Glutamatergic neuron (in vitro differentiated cells): ENCODE measurements around the gene PTPRM. TPM values are rescaled to one million over a fixed set of nuclear protein-coding genes. Genes with fewer than 3 reads are reported as not detected.

Experiments used
- DNase-seq: peaks from one replicate; pipeline ENCODE4 v3.0.0; 2022
- H3K27ac Mint-ChIP-seq: one replicate; pipeline ENCODE4 v1.8.0; 2020; ENCODE audit warnings: mild to moderate bottlenecking, mixed read lengths, inconsistent platforms; ENCODE audit not compliant: unreplicated experiment
- H3K27me3 Mint-ChIP-seq: one replicate; pipeline ENCODE4 v1.8.0; 2020; ENCODE audit warnings: mild to moderate bottlenecking, moderate library complexity, mixed read lengths, inconsistent platforms; ENCODE audit not compliant: unreplicated experiment
- H3K36me3 Mint-ChIP-seq: one replicate; pipeline ENCODE4 v1.8.0; 2020; ENCODE audit warnings: mild to moderate bottlenecking, mixed read lengths, inconsistent platforms; ENCODE audit not compliant: unreplicated experiment
- H3K4me1 Mint-ChIP-seq: one replicate; pipeline ENCODE4 v1.8.0; 2020; ENCODE audit warnings: mild to moderate bottlenecking, low read depth, mixed read lengths, inconsistent platforms; ENCODE audit not compliant: unreplicated experiment
- H3K4me3 Mint-ChIP-seq: one replicate; pipeline ENCODE4 v1.8.0; 2020; ENCODE audit warnings: mild to moderate bottlenecking, mixed read lengths, inconsistent platforms; ENCODE audit not compliant: unreplicated experiment
- H3K9me3 Mint-ChIP-seq: one replicate; pipeline ENCODE4 v1.8.0; 2020; ENCODE audit warnings: mild to moderate bottlenecking, moderate library complexity, mixed read lengths, inconsistent platforms; ENCODE audit not compliant: unreplicated experiment
- CTCF ChIP-seq: fragments of 200-600 bp; sonication (generic); IDR thresholded peaks from one replicate; pipeline ENCODE4 v1.5.0; 2021; ENCODE audit not compliant: partially characterized antibody, unreplicated experiment
- total RNA-seq: library from RNA; stranded (reverse); fragmentation: NEBNext Ultra II Directional; extraction: Animal tissue kit (Norgen Biotek cat#: 25700); gene quantifications from one replicate; pipeline ENCODE4 v1.2.1, GENCODE V29; 2021; ENCODE audit not compliant: unreplicated experiment

Gene PTPRM
- total RNA-seq, 1 donor from 2014 or later = 23.9 TPM

DNA sequence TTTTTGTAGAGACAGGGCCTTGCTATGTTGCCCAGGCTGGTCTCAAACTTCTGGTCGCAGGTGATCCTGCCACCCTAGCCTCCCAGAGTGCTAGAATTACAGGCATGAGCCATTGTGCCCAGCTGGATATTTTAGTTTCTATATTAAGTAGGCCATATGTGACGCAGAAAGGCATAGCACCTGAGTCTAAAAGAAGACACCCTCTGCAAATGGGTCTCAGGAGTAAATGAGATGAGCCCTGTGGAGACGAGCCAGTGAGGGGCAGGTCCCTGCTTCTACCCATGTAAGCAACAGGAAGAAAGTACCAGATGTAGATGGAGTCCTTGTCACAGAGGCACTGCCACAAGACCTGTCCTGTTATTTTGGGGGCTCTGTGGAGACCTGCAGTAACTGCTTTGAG is 322.4 kb downstream of the PTPRM start:
- no peak for TF ChIP-seq CTCF
- Mint-ChIP-seq H3K9me3 (peaks cover 3% of the 10 kb centered on the region), H3K36me3 (no peaks in the 10 kb centered on the region), H3K4me3 (no peak overlapping the region), H3K4me1 (peaks cover 8% of the 10 kb centered on the region), H3K27me3 (peaks cover 2% of the 10 kb centered on the region), H3K27ac (no peak overlapping the region)
- no peak for DNase-seq

GRCh38 chr18:7890075-7890474 is 323.0 kb downstream of the PTPRM start:
- Mint-ChIP-seq H3K27me3 (peaks cover 2% of the 10 kb centered on the region), H3K4me1 (peaks cover 8% of the 10 kb centered on the region), H3K36me3 (no peaks in the 10 kb centered on the region), H3K4me3 (no peak overlapping the region), H3K27ac (no peak overlapping the region), H3K9me3 (peaks cover 3% of the 10 kb centered on the region)
- DNase-seq = no peak
- no peak for TF ChIP-seq CTCF

- no peak for TF ChIP-seq CTCF
- no peak overlapping the region for H3K27ac Mint-ChIP-seq
- DNase-seq = no peak
- H3K4me3 Mint-ChIP-seq = no peak overlapping the region
- peaks cover 16% of the 10 kb centered on the region for H3K4me1 Mint-ChIP-seq
- no peaks in the 10 kb centered on the region for H3K9me3 Mint-ChIP-seq
- H3K27me3 Mint-ChIP-seq = no peaks in the 10 kb centered on the region
- no peaks in the 10 kb centered on the region for H3K36me3 Mint-ChIP-seq
These were observed 325.4 kb downstream of the PTPRM start for GRCh38 chr18:7892556-7892955.

DNA sequence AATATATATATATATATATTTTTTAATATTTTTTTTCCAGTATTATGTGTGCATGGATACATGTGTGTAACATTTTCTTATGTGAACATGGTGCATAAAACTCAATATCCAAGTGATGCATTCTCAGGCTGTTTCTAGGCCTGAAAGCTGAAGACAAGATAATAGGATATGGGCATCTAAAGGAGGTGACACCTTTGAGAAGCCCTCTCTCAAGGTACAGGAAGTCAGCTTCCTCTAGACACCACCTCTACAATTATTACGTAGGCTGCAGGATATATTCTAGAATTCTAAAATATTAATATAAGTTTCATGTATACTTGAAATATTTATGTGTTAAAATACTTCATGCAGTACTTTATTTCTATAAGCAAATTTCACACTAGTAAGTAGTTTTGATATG is 327.5 kb downstream of the PTPRM start:
- Mint-ChIP-seq H3K9me3 (no peaks in the 10 kb centered on the region), H3K4me3 (no peak overlapping the region), H3K27ac (no peak overlapping the region), H3K4me1 (peaks cover 13% of the 10 kb centered on the region), H3K27me3 (no peaks in the 10 kb centered on the region), H3K36me3 (no peaks in the 10 kb centered on the region)
- no peak for TF ChIP-seq CTCF
- DNase-seq = no peak

DNA sequence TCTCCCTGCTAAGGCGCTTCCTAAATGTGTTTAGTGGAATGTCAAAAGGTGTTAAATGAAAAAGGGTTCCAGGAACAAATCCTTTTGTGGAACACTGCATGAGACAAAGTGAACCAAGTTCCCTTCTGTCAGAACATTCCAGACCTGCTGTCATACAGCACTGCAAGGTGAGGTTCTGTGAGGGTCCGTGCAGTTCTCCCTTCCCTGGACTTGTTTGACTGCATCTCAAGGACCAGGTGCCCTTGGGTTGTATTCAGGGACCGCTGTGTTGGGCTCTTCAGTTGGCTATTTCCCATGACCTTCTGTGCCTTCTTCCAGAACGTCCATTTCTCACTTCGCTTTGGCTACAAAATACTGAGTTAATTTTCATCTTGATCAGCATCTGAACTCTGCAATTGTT is 328.2 kb downstream of the PTPRM start:
- Mint-ChIP-seq H3K4me3 (no peak overlapping the region), H3K27ac (no peak overlapping the region), H3K36me3 (no peaks in the 10 kb centered on the region), H3K27me3 (no peaks in the 10 kb centered on the region), H3K4me1 (peaks cover 13% of the 10 kb centered on the region), H3K9me3 (no peaks in the 10 kb centered on the region)
- DNase-seq = no peak
- no peak for TF ChIP-seq CTCF
